GM18505 (cell line): Measurements from ENCODE around the gene OR12D2.
"Not testable (repeated sequence)": the region's sequence is repeated elsewhere in the genome, so short reads cannot be mapped to it uniquely, and the experiment has no call there.

Source experiments
- ATAC-seq: cut with Tn5 transposase; IDR thresholded peaks from one replicate; pipeline ENCODE4 v1.9.1; 2021; ENCODE audit not compliant: unreplicated experiment
- POLR2A ChIP-seq: IDR thresholded peaks from 4 replicates; pipeline ENCODE4 v1.6.1; 2011; ENCODE audit warnings: borderline replicate concordance; ENCODE audit not compliant: insufficient read depth, insufficient read length; ENCODE audit errors: extremely low read depth

Gene OR12D2

GRCh38 chr6:29395331-29395730 lies at the start of gene OR12D2:
TSS of gene OR12D2 (plus strand) at chr6:29395631. CDS start at chr6:29396700, 1,069 bp downstream.
- ATAC-seq, result no peak
- no peak for TF ChIP-seq POLR2A

GRCh38 chr6:29349348-29349747 lies 46.1 kb upstream of the OR12D2 start:
- ATAC-seq, result not testable (repeated sequence)

- ATAC-seq, result no peak
- no peak for TF ChIP-seq POLR2A
These were observed 40.5 kb upstream of the OR12D2 start for GRCh38 chr6:29354980-29355379.

- ATAC-seq, result no peak
- TF ChIP-seq POLR2A, result no peak
These were observed 39.8 kb upstream of the OR12D2 start for GRCh38 chr6:29355603-29356002.

- TF ChIP-seq POLR2A, result no peak
- no peak for ATAC-seq
These were observed 26.7 kb upstream of the OR12D2 start, which contains the start of gene OR5V1 for GRCh38 chr6:29368765-29369164. TSS of gene OR5V1 (minus strand) at chr6:29368865. CDS start at chr6:29356195, 12,670 bp downstream.

GRCh38 chr6:29375191-29375590 lies 20.2 kb upstream of the OR12D2 start, which contains the start of gene OR12D3:
TSS of gene OR12D3 (minus strand) at chr6:29375291. CDS start at chr6:29375287, 4 bp downstream.
- ATAC-seq, result no peak
- no peak for TF ChIP-seq POLR2A

GRCh38 chr6:29376003-29376402 lies 19.4 kb upstream of the OR12D2 start:
- TF ChIP-seq POLR2A, result no peak
- ATAC-seq, result no peak

GRCh38 chr6:29388533-29388932 lies 6.9 kb upstream of the OR12D2 start:
- no peak for ATAC-seq
- TF ChIP-seq POLR2A, result no peak

GRCh38 chr6:29399525-29399924 lies 4.1 kb downstream of the OR12D2 start:
- no peak for TF ChIP-seq POLR2A
- no peak for ATAC-seq

- no peak for TF ChIP-seq POLR2A
- ATAC-seq, result no peak
These were observed 8.4 kb downstream of the OR12D2 start for GRCh38 chr6:29403801-29404200.

- no peak for TF ChIP-seq POLR2A
- ATAC-seq, result no peak
These were observed 19.2 kb downstream of the OR12D2 start, which contains the start of gene OR12D1 for GRCh38 chr6:29414588-29414987. TSS of gene OR12D1 (plus strand) at chr6:29414928.

GRCh38 chr6:29419516-29419915 lies 24.1 kb downstream of the OR12D2 start:
- no peak for TF ChIP-seq POLR2A
- no peak for ATAC-seq

- no peak for ATAC-seq
- TF ChIP-seq POLR2A, result no peak
These were observed 28.7 kb downstream of the OR12D2 start for GRCh38 chr6:29424168-29424567.

- ATAC-seq, result no peak
- TF ChIP-seq POLR2A, result no peak
These were observed 29.1 kb downstream of the OR12D2 start for GRCh38 chr6:29424575-29424974.

GRCh38 chr6:29425075-29425474 lies 29.6 kb downstream of the OR12D2 start:
- no peak for TF ChIP-seq POLR2A
- no peak for ATAC-seq
